ENCODE data around the gene TMEM11.

The TMEM11 gene

GRCh38 chr17:21165922-21166594 is 47.9 kb downstream of the TMEM11 start:
- no peak for DNase-seq (ENCODE audit: insufficient read length, low spot score)
- no peak for FAIRE-seq
- no peak for TF ChIP-seq CTCF (IDR thresholded peaks at IDR 0.05; ENCODE audit: insufficient read depth, missing control alignments)

GRCh38 chr17:21164620-21165019 is 49.3 kb downstream of the TMEM11 start:
- FAIRE-seq (no peak), DNase-seq (ENCODE audit: insufficient read length, low spot score) (no peak)
- no peak for TF ChIP-seq CTCF (IDR thresholded peaks at IDR 0.05; ENCODE audit: insufficient read depth, missing control alignments)

- FAIRE-seq (no peak), DNase-seq (ENCODE audit: insufficient read length, low spot score) (no peak)
- TF ChIP-seq CTCF (IDR thresholded peaks at IDR 0.05; ENCODE audit: insufficient read depth, missing control alignments), result no peak
Observed at GRCh38 chr17:21164216-21164615, 49.7 kb downstream of the TMEM11 start.

GRCh38 chr17:21163101-21163500 is 50.9 kb downstream of the TMEM11 start:
- TF ChIP-seq CTCF (IDR thresholded peaks at IDR 0.05; ENCODE audit: insufficient read depth, missing control alignments), result no peak
- FAIRE-seq (no peak), DNase-seq (ENCODE audit: insufficient read length, low spot score) (no peak)

- no peak for TF ChIP-seq CTCF (IDR thresholded peaks at IDR 0.05; ENCODE audit: insufficient read depth, missing control alignments)
- FAIRE-seq (no peak), DNase-seq (ENCODE audit: insufficient read length, low spot score) (no peak)
Observed at GRCh38 chr17:21162394-21162775, 51.6 kb downstream of the TMEM11 start.

- no peak for DNase-seq (ENCODE audit: insufficient read length, low spot score)
- no peak for TF ChIP-seq CTCF (IDR thresholded peaks at IDR 0.05; ENCODE audit: insufficient read depth, missing control alignments)
- no peak for FAIRE-seq
Observed at GRCh38 chr17:21161498-21162393, 52.2 kb downstream of the TMEM11 start.

GRCh38 chr17:21160401-21160800 is 53.6 kb downstream of the TMEM11 start:
- TF ChIP-seq CTCF (IDR thresholded peaks at IDR 0.05; ENCODE audit: insufficient read depth, missing control alignments), result no peak
- FAIRE-seq, result no peak
- DNase-seq (ENCODE audit: insufficient read length, low spot score), result no peak
